GM21360 (cell line): Measurements from ENCODE around the gene CAMTA2.
A peak's percentile ranks its signal among the peaks of the same experiment; 100 is the strongest.

Experiments
- ATAC-seq: cut with Tn5 transposase; IDR thresholded peaks from one replicate; pipeline ENCODE4 v1.9.1; 2021; ENCODE audit warnings: mild to moderate bottlenecking, moderate library complexity; ENCODE audit not compliant: unreplicated experiment

Gene CAMTA2

DNA sequence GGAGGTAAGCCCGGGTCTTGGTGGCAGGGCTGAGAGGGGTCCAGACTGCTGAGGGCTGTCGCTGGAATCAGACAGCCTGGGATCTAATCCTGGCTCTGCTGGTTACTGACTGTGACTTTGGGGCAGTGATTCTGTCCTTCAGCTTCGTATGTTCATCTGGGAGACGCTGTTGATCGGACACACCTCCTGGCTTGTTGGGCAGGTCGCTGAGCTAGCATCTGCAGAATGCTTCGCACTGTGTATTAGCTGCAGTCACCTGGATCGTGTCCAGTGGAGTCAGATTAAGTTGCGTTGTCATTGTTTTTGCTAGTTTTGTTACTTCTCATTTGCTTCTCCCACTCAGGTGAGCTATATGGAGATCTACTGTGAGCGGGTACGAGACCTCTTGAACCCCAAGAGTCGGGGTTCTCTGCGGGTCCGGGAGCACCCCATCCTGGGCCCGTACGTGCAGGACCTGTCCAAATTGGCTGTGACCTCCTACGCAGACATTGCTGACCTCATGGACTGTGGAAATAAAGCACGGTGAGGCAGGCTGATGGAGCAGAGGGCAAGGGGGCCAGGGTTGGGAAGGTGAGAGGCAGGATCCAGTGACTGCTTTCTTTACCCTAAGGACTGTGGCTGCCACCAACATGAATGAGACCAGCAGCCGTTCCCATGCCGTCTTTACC is 14.8 kb upstream of the CAMTA2 start:
- ATAC-seq = no peak

DNA sequence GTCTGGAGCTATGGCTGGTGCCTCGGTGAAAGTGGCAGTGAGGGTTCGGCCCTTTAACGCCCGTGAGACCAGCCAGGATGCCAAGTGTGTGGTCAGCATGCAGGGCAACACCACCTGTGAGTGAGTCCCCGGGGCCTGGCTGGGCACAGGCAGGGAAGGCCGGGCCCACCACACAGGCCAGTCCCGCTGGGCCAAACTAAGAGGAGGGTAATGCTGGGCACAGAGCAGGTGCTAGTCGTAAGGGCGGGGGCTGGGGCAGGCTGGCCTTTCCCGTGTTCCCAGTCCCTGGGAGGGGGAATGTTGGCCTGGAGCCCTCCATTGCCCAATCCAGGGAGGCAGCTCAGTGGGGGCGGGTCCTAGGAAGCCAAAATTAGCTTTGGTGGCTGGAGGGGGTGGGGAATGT is 12.8 kb upstream of the CAMTA2 start:
- no peak for ATAC-seq

DNA sequence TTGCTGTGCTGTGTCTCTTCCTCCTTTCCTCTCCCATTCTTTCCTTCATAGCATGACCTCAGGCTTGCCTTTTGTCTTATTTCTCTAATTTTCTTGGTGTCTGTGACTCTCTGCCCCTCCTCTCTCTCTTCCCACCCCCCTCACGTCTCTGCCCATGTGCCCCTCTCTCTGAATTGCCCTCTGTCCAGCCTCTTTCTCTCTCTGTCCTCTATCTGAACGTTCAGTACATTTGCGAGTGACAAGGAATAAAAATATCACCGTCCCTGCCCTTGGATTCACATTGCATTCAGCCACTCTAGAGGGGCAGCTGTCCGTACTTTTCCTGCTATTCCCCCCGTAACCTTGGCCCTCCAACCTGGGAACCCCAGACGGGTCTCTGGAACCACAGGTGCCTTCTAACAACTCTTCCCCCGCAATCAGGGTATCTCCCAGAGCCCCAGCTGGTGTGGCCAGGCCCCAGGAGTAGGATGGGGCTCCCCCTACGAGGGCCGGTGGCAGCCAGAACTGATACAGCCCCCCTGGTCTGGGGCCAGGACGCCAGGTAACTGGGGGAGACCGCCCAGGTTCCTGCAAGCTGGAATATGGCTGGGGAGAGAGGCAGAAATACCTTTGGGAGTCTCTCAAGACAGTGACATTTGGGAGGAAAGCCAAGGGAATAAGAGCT is 12.1 kb upstream of the CAMTA2 start:
- ATAC-seq = no peak

DNA sequence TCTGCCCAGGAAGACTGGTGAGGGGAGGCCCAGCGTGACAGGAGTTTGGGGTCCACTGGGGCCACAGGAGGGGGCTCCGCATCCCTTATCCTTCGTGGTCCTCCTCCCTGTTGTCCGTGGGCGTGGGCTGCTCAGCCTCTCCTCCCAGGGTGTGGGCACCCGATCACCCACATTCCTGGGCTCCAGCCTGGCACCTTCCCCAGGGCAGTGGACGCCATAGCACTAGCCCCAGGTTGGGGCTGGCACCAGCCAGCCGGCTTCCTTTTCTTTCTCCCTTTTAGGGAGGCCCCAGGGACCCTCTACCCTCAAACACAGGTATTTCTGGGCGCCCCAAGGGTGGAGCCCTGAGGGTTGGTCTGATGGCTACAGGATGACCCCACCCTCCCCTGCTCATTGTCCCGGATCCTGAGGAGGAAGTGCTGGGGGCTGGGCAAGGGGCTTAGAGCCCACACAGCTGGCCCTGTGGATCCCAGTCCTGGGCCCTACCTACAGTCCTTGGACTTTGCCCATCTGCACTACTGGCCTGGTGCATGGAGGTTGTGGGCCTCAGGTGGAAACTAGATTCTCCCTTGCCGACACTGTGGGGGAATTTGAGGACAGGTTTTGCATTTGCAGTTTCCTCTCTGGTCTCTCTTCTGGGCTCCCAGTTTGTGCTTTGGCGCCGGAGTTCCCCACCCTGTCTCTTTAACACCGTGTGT is 11.4 kb upstream of the CAMTA2 start:
- ATAC-seq = no peak

DNA sequence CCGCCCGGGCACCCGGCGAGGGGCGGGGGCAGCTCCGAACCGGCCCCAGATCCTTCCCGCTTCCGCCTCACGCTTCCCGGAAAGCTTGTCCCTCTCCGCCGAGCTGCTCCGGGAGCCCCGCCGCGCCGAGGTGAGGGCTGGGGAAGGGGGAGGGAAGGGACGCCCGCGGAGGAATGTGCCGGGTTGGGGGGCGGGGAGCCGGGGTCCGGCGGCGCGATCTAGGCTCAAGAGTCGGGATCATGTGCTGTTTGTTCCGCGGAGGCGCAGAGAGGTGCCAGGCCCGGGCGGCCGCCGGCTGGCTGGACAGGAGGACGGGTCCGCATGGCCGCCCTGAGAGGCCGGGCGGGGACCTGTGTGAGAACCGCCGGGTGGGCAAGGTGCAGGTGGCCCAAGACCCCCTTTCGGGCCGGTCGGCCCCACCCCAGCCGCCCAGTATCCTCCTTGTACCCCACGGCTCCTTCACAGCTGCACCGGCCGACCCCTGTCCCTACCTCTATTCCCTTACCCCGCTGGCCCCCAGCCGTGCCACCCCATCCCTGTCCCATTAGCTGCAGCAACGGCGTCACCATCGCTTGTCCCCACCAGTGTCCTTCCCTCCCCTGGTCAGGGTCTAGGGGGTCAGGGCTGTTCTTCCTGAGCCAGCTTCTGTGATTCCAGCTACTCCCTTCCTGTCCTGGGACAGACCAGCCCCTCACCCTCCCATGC is 10.7 kb upstream of the CAMTA2 start:
- ATAC-seq = peak; percentile 11

DNA sequence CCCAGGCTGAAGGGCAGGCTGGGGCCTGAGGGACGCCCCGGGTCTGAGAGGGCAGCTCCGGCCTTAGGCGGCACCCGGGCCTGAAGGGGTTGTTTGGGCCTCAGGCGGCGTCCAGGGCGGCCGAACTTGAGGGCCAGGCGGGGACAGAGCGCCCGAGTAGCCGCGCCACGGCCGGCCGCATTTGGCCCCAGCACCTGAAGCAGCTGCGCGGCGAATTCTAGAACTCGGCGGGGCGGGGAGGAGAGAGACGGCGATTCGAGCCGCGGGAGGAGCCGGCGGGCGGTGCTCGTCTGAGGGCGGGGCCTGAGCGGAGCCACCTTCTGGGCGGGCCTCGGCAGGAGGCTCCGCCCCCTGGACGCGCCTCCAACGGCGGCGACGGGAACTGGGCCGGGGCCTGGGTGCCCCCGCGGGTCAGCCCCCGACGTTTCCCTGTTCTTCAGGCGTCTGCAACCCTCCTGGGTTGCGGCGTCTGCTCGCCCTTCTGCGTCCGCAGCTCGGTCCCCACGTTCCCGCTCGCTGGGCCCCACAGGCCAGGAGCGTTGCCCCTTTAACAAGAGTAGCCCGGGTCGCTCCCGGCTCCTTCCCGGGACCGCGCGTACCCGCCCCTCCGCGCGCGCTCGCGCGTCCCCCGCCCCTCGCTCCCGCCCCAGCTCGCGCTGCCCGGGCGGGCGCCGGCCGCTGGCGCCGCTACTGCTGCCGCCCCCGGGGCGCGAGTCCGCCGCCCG is 10.0 kb upstream of the CAMTA2 start, which contains the start of the genes INCA1 and KIF1C:
Gene INCA1 (minus strand): TSS at position 221 of the 725 bp plus-strand sequence. CDS start 3,085 bp downstream, outside the sequence.
Gene KIF1C (plus strand): TSS at position 649 of the 725 bp plus-strand sequence. CDS start 2,297 bp downstream, outside the sequence.
- ATAC-seq = peak; percentile 68

DNA sequence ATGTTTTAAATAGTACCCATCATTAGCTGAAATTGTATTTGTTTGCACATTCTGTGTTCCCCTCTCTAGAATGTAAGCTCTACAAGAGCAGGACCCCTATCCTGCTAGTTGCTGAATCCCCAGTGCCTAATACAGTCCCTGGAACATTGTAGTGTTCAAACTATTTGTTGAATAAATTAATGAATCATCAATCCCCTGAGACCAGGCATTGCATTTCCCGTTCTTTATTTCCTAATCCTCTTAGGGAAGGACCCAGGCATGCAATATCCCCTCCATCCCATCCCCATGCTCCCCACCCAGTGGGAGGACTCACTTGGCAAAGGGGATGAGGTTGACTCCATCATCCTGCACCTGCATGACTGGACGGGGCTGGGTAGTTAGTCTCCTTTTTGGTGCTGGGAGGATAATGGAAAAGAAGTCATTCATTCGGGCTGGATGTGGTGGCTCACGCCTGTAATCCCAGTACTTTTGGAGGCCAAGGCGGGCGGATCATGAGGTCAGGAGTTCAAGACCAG is 6.7 kb upstream of the CAMTA2 start:
- ATAC-seq = no peak

DNA sequence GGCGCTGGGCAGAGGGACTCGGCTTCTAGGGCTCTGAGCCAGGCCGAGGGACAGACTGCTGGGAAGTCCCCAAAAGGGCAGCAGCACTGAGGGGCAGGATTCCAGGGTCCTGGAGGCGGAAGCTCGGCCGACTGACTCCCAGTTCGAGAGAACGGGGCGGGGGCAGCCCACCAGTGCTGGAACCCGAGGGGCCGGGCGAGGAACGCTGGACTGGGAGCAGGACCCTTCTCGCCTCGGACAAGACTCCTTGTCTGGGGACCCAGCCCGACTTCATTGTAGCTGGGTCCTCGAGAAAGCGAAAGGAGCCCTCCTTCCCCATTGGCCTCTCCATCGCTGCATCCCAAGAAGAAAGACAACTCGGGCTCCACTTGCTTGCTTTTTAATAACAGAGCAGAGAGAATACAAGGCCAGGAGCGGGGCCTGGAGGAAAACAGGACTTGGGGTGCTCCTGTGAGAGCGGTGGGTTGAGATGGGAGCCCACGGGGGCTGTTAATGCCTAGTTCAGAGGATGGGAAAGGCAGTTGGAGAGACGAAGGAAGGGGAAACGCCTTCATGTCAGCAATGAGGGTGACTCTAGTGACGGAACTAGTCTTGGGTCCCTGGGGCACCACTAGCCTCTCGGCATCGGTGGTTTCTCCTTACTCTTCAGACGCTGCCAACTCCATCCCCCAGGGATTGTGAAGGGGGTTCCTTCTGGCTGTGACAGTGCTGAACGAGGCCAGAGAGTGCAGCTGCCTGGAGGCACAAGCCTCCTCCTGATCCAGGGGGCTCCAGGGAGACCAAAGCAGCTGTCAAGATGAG is 492 bp upstream of the CAMTA2 start:
- ATAC-seq = peak; percentile 7

DNA sequence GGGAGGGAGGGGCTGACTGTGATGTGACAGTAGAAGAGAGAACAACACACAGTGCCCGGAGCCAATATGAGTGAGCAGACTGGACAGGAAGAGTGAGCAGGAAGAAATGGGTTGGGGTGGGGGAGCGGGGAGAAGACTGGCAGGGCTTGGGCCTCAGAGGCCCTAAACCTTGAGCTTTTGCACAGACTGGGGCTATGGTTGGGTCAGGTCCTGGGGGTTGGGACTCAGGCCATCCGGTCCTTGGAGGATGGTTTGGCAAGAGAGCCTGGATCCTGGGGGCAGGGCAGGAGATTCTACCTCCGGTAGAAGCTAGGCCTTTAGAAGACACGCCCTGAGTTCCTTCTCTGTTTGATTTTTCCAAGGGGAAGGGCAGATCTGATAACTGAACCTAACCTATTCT is 1.1 kb downstream of the CAMTA2 start:
- ATAC-seq = no peak

DNA sequence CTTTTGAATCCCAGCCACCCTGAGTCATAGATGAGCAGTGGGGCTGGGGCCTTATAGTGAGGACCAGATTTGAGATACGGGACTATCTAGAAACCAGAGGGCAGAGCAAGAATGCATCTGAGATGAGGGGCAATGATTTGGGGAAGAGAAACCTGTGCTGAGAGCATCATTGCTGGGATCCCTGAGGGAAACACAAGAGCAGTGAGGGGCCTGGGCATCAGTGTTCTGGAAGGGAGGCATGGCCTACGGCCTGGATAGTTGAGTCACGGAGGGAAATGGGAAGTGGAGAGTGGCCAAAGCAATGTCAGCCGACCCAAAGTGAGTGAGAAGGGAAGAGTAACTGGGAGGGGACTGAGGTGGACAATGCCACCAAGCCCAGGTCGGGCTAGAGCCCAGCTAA is 5.2 kb downstream of the CAMTA2 start:
- no peak for ATAC-seq

DNA sequence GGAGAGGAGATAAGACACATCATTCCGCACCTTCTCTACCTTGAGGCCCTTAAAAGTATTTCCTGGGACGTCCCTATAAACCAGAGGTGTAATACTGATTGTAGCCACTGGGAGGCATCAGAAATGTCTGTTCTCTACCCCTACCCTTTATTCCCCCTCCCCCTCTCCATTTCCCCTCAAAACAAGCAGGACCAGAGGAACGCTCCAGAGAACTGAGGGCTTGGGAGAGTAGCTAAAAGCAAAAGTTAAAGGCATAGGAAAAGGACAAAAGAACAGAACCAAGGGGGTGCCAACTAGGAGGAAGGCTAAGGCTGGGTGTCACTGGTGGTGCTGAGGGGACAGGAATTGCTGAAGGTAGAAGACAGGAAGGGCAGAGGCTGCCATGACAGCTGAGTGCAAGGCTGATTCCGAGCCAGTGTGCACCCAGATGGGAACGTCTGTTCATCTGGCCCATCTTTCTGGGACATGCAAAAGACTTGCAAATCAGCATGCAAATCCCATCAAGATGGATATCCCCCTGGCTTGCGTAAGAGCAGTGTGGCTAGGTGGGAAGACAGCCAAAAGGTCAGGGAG is 6.7 kb downstream of the CAMTA2 start:
- ATAC-seq = no peak

DNA sequence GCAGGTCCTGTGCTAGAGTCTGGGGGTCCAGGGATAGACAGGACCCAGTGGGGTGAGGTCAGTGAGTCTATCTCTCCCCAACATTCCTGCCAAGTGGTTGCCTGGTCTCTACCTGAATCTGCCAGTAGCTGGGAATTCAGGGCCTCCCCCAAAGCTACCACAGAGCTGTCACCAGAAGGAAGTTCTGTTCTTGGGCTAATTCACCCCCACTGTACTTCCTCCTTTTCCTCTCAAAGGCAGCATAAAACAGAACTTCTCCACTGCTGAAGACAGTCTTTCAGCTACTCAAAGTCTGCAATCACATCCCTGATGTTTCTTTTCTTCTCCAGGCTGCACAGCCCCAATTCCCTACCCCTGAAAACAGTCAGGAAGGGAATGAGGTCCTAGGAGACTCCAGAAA is 8.7 kb downstream of the CAMTA2 start:
- ATAC-seq = no peak

DNA sequence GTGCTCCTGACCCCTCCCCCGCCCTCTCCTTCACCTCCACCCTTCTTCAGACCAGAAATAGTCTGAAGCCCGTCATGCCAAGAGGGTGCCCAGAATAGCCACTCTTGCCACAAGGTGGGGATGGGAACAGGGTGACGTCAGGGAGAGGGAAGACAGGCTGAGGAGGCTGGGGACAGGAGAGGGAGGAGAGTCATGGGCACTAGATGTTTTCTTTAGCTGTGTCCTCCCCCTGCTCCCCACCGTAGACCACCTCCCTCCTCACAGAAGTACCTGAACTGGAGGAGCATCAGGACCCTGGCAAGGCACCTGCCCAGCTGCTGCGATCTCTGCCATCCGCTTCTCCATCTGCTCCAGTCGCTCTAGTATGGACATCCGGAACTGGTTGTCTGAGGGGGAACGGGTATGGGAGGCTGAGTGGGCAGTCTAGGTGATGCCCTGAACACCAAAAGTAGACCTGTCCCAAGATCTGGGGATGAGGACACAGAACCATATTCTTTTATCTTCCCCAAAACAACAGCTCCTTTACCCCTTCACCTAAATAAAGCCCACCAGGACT is 13.3 kb downstream of the CAMTA2 start:
- ATAC-seq = no peak

DNA sequence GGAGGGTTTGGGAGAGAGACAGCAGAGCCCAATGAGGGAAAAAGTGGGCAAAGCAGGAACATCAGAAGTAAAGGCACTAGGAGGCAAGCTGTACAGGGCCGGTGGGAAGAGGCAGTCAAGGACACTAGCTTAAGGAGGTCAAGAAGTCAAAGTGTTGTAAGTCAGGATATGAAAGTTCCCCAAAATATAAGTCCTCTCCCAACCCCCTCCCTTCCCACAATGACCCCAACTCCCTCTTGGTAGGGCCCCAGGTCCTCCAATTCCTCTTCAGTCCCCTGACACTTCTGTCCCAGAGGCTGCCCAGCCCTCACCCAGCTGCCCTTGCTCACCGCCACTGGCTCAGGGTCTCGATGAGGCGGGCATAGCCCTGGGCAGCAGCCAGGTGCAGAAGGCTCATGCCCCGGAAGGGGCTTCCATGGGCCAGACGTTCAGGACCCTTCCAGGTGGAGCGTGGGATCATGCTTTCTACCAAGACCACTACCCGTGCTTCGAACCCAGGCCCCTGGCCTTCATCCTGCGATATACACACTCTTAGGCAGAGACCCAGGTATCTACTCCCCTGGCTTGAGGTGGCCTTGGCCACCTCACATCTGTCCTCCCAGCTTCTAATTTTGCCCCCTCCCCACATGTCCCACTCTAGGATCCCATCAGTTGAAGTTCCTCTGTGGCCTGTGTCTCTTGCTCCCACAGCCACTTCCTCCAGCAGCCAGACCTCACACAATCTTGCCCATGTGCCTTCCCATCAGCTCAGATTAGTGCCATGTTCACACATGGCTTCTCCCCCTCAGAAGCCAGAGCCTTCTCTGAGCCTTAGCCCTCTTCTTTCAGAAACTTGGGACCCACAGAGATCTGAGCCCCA is 14.0 kb downstream of the CAMTA2 start:
- ATAC-seq = no peak

DNA sequence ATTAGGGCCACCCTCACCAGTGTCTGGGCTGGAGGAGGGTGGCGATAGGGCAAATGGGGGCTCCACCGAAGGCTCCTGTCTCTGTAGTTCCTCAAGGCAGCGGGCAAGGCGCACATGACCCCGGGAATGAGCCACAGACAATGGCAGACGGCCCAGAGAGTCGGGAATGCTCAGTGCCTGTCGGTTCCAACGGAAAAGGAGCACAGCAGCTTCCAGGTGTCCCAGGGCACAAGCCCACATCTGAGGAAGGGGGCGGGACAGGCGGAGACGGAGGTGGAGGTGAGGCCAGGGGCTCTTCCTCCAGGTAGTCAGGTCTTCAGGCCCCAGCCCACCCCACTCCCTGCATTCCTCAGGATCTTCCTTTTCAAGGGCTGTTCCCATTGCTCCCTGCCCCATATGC is 14.7 kb downstream of the CAMTA2 start:
- no peak for ATAC-seq

DNA sequence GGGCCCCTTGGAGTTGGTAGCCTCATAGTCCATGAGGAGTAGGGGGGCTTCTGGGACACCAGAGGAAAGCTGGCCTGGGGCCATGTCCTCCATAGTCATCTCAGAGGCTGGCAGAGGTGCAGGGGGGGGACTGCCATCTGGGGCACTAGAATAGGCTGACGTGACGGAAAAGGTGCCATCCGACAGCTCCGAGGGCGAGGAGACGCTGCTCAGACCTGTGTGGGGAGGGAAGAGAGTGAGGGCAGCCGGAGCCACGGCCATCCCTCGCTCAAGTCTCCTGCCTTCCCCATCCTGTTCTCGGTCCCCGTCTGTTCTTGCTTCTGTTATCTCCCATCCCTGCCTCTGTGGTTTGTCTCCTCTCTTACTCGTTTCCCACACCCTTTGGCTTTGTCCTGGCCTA is 15.2 kb downstream of the CAMTA2 start:
- ATAC-seq = no peak

DNA sequence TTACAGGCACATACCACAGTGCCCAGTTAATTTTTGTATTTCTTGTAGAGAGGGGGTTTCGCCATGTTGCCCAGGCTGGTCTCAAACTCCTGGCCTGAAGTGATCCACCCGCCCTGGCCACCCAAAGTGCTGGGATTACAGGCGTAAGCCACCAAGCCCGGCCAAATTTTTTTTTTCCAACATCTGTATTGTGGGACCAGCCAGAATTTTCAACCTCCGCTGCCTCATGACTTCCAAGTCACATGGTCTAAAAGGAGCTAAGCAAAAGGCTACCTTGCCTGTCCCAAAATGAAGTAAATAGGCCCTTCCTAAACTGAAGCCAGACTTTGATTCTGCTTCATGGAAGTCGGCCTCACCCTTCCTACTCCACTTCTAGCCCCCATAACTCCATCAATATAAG is 15.6 kb downstream of the CAMTA2 start:
- ATAC-seq = no peak

DNA sequence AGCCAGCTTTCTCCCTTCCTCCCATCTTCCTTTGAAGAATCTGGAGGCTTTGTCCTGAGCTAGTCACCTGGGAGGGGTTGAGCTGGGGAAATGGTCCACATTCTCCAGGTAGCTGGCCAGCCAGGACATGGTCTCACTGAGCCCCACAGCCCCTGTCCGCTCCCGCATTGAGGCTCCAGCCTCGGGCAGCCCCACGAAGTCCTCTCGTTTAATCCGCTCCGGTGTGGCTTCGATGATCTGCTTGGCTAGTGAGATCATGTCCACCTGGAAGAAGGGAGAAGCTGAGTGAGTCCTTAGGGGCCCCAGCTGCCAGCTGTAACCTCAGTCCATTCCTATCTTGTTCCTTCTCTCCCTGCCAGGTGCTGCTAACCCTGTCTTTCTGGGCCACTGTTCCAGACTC is 17.2 kb downstream of the CAMTA2 start:
- no peak for ATAC-seq
